ENCODE results near the gene GABRG3.

GABRG3 gene

DNA sequence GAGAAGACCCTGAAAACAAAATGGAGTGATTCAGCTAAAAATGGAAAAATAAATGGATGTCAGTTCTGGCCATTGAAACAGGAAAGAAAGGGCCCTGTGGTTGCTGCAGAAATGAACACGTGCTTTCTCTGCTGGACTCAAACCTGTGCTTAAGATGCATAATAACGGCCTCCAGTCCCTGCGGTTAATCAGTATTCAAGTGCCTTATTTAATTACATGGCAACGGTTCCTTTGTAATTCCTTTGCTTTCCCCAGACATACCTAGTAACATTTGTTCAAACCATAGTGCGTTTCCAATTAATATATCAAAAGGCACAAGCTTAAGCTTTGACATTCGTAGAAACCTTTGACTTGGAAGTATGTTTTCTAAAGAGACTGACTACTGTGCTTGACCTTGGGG lies 428.3 kb downstream of the GABRG3 start:
- DNase-seq (ENCODE audit: extremely low read depth, low read depth), result no peak
- no peak overlapping the region for H3K4me3 ChIP-seq (replicated peaks; ENCODE audit: low read depth, low read length)
- TF ChIP-seq, protein P1, sequence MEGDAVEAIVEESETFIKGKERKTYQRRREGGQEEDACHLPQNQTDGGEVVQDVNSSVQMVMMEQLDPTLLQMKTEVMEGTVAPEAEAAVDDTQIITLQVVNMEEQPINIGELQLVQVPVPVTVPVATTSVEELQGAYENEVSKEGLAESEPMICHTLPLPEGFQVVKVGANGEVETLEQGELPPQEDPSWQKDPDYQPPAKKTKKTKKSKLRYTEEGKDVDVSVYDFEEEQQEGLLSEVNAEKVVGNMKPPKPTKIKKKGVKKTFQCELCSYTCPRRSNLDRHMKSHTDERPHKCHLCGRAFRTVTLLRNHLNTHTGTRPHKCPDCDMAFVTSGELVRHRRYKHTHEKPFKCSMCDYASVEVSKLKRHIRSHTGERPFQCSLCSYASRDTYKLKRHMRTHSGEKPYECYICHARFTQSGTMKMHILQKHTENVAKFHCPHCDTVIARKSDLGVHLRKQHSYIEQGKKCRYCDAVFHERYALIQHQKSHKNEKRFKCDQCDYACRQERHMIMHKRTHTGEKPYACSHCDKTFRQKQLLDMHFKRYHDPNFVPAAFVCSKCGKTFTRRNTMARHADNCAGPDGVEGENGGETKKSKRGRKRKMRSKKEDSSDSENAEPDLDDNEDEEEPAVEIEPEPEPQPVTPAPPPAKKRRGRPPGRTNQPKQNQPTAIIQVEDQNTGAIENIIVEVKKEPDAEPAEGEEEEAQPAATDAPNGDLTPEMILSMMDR (IDR thresholded peaks at IDR 0.05; ENCODE audit: low read depth, low read length, missing control alignments), result no peak

- TF ChIP-seq, protein P1 (IDR thresholded peaks at IDR 0.05; ENCODE audit: low read depth, low read length, missing control alignments), result no peak
- H3K4me3 ChIP-seq (replicated peaks; ENCODE audit: low read depth, low read length), result no peak overlapping the region
- DNase-seq (ENCODE audit: extremely low read depth, low read depth), result no peak
Observed at GRCh38 chr15:27401471-27401870, 430.5 kb downstream of the GABRG3 start.

DNA sequence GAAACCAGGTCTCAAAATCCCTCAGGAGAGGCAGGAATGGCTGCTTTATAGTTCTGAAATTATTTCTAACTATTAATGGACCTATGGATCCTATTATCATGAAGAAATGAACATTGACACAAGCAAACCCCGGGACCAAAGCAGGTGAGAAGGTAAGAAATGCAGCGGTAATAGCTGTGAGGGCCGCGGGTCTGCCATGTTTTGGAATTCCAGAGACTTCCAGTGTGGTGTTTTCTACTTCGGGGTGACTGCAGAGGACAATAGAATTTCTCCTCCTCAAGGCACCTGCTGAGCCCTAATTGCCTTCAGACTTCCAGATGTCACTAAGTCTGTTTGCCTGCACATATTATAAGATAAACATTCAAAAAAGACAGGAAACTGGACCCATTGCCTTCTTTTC lies 437.4 kb downstream of the GABRG3 start:
- TF ChIP-seq, protein P1 (IDR thresholded peaks at IDR 0.05; ENCODE audit: low read depth, low read length, missing control alignments), result no peak
- H3K4me3 ChIP-seq (replicated peaks; ENCODE audit: low read depth, low read length), result no peak overlapping the region
- no peak for DNase-seq (ENCODE audit: extremely low read depth, low read depth)

DNA sequence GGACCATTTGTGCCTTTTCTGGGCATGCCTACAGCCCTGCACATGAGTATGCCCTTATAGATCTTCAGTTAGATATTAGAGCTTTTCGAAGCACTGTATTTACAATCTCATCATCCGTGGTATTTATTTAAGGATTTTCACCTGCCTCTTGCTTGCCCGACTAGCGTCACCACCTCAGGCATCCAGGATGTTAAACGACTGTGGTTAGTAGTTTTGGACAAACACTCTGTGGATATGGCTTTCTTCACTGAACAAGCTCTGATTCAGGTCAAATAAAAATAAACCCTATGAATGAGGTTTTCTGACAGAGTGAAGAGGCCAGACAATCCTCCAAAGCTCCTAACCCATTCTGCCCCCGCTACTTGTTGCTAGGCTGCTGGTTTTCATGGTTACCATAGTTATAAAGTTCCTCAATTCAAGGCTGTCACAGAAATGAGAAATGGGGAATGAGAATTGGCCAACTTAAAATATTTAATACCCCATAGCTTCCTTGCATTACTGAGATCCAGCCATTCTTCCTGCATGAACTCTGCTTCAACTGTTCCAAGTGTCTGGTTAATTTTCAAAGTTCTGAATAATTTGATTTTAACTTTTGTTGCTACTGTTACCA lies 440.1 kb downstream of the GABRG3 start:
- no peak for DNase-seq (ENCODE audit: extremely low read depth, low read depth)
- TF ChIP-seq, protein P1 (IDR thresholded peaks at IDR 0.05; ENCODE audit: low read depth, low read length, missing control alignments), result no peak
- H3K4me3 ChIP-seq (replicated peaks; ENCODE audit: low read depth, low read length), result no peak overlapping the region

DNA sequence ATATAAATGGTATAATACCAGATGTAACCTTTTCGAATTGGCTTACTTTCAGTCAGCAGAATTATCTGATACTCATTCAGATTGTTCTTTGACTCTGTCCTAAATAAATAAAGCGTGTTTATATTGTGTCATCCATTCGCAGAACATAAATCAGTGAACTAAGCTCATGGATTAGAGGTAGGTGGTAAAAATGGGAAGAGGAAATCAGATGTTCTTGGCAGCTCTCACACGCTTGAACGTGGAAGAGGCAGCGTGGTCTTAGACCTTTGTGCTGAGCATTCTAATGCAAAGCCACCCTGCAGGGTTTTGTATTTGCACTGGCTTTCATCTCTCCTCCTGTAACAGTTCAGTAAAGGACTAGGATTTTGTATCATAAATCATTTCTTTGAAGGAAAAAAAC lies 441.4 kb downstream of the GABRG3 start:
- no peak overlapping the region for H3K4me3 ChIP-seq (replicated peaks; ENCODE audit: low read depth, low read length)
- DNase-seq (ENCODE audit: extremely low read depth, low read depth), result no peak
- TF ChIP-seq, protein P1 (IDR thresholded peaks at IDR 0.05; ENCODE audit: low read depth, low read length, missing control alignments), result no peak

GRCh38 chr15:27414168-27414870 lies 443.3 kb downstream of the GABRG3 start:
- no peak overlapping the region for H3K4me3 ChIP-seq (replicated peaks; ENCODE audit: low read depth, low read length)
- DNase-seq (ENCODE audit: extremely low read depth, low read depth), result no peak
- TF ChIP-seq, protein P1 (IDR thresholded peaks at IDR 0.05; ENCODE audit: low read depth, low read length, missing control alignments), result no peak
